ENCODE results near the gene NFIA. TPM values are rescaled to one million over a fixed set of nuclear protein-coding genes. Genes with fewer than 3 reads are reported as not detected.
A peak's percentile ranks its signal among the peaks of the same experiment; 100 is the strongest.

The NFIA gene
- total RNA-seq, 1 donor from 2014 or later: 47.5 TPM

- no peak for ATAC-seq
These were observed 421.9 kb downstream of the NFIA start for GRCh38 chr1:61504305-61504704.

GRCh38 chr1:61504852-61505390, 422.6 kb downstream of the NFIA start:
- ATAC-seq: peak; percentile 92

GRCh38 chr1:61506236-61506635, 423.9 kb downstream of the NFIA start:
- ATAC-seq: peak; percentile 26

DNA sequence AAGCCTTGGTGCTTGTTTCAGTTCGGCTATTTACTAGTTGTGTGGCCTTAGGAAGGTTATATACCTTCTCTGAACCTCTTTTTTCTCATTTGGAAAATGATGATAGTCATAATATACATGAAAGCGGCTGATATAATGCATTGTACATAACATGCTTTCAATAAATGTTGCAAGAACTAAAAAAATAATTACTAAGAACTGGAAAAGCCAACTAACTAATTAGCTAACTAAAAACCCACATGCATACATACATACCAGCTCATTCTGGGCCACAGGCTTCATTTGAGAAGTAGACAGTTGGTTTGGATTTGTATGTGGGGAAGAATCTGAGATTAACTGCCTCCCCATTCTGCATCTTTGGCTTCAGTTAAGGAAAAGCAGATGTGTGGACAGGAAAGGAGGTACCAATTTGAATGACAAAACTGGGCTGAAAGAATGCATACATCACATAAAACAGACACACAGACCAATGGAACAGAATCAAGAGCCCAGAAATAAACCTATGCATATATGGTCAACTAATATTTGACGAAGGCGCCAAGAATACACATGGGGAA, 424.7 kb downstream of the NFIA start:
- ATAC-seq: no peak
